ENCODE data around the gene DEGS2.

DEGS2 gene

DNA sequence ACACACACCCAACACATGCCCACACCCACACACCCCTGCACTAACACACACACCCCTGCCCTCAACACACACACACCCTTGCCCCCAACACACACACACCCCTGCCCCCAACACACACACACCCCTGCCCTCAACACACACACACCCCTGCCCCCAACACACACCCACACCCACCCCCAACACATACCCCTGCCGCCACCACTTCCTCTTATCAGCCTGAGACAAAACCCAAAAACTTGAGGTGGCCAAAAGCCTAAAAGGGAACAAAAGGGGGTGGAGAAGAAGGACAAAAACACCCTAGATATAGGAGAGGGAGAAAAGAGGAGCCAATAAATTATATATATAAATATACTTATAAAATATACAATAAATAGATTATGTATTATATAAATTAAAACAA is 9.1 kb upstream of the DEGS2 start:
- TF ChIP-seq ZFX (IDR thresholded peaks at IDR 0.05) = no peak
- TF ChIP-seq, protein P1, sequence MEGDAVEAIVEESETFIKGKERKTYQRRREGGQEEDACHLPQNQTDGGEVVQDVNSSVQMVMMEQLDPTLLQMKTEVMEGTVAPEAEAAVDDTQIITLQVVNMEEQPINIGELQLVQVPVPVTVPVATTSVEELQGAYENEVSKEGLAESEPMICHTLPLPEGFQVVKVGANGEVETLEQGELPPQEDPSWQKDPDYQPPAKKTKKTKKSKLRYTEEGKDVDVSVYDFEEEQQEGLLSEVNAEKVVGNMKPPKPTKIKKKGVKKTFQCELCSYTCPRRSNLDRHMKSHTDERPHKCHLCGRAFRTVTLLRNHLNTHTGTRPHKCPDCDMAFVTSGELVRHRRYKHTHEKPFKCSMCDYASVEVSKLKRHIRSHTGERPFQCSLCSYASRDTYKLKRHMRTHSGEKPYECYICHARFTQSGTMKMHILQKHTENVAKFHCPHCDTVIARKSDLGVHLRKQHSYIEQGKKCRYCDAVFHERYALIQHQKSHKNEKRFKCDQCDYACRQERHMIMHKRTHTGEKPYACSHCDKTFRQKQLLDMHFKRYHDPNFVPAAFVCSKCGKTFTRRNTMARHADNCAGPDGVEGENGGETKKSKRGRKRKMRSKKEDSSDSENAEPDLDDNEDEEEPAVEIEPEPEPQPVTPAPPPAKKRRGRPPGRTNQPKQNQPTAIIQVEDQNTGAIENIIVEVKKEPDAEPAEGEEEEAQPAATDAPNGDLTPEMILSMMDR (conservative IDR thresholded peaks at IDR 0.05) = no peak
- H3K27ac ChIP-seq = no peak overlapping the region

GRCh38 chr14:100165831-100166440 is 6.5 kb upstream of the DEGS2 start:
- no peak overlapping the region for H3K27ac ChIP-seq
- TF ChIP-seq ZFX (IDR thresholded peaks at IDR 0.05) = no peak
- TF ChIP-seq, protein P1 (conservative IDR thresholded peaks at IDR 0.05) = no peak

GRCh38 chr14:100165376-100165775 is 5.9 kb upstream of the DEGS2 start:
- no peak overlapping the region for H3K27ac ChIP-seq
- TF ChIP-seq ZFX (IDR thresholded peaks at IDR 0.05) = no peak
- TF ChIP-seq, protein P1 (conservative IDR thresholded peaks at IDR 0.05) = no peak

GRCh38 chr14:100160534-100160916 is 1.1 kb upstream of the DEGS2 start:
- TF ChIP-seq, protein P1 (conservative IDR thresholded peaks at IDR 0.05) = no peak
- no peak overlapping the region for H3K27ac ChIP-seq

DNA sequence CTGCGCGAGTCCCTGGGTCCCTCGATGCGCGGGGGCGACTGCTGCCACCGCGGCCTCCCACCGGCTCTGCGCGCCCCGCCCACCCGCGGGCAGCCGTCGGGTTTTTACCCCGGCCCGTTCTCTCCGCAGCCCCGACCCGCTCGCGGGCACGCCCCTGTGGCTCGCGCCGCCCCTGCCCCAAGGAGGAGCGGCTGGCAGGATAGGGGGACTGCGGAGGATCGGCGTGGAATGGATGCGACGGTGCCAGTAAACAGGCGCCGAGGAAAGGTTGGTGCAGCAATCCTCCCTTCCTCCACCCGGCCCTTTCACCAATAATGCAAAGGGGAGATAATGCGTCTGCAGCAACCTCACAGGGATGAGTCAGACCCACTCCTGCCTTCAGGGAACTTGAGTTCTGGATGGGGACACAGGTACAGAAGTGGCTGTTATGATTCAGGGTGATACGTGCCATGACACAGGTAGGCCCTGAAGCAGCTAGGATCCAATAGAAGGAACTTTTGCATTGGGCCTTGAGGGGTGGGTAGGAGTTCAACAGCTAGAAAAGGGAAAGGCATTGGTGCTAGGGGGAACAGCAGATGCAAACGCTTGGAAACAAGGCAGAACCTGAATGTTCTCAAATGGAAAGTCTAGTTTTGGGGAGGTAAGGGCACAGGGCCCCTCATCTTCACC is 554 bp upstream of the DEGS2 start:
- no peak overlapping the region for H3K27ac ChIP-seq
- TF ChIP-seq ZFX (IDR thresholded peaks at IDR 0.05) = no peak
- TF ChIP-seq, protein P1 (conservative IDR thresholded peaks at IDR 0.05) = no peak

GRCh38 chr14:100158566-100159093 is 815 bp downstream of the DEGS2 start:
- TF ChIP-seq, protein P1 (conservative IDR thresholded peaks at IDR 0.05) = no peak
- no peak for TF ChIP-seq ZFX (IDR thresholded peaks at IDR 0.05)
- H3K27ac ChIP-seq = no peak overlapping the region

DNA sequence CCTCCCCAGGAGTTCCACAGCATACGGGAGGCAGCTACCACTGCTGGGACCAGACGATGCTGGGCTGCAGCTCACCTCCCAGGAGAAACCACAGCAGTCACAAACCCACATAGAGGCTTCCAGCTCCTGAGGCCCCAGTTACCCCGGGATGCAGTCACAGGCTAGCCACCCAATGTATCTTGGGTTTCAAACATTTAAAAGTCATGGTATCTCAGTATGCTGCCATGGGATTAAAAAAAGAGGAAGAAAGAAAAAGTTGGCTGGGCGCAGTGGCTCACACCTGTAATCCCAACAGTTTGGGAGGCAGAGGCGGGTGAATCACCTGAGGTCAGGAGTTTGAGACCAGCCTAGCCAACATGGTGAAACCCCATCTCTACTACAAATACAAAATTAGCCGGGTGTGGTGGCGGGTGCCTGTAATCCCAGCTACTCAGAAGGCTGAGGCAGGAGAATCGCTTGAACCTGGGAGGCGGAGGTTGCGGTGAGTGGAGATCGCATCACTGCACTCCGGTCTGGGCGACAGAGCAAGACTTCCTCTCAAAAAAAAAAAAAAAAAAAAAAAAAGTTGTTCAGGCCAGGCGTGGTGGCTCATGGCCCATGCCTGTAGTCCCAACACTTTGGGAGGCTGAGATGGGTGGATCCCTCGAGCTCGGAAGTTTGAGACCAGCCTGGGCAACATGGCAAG is 1.8 kb downstream of the DEGS2 start:
- H3K27ac ChIP-seq = peak overlapping the region; percentile 86
